Stimulated activated CD4-positive, alpha-beta T cell treated with anti-CD3 and anti-CD28 coated beads, Interleukin-1b, Interleukin-23, amount 100 ng/mL, for 4 hours (primary cell): ENCODE results near the gene KMT2C.

ENCODE experiments used
- DNase-seq, 2 donors: peaks; one replicate each; pipeline ENCODE4 v3.0.0-alpha.2; 2020; ENCODE audit warnings: low read depth in 2 of 2

Gene KMT2C

GRCh38 chr7:152140067-152140466 lies 295.7 kb downstream of the KMT2C start:
- no peak for DNase-seq

- no peak for DNase-seq
These were observed 298.3 kb downstream of the KMT2C start for GRCh38 chr7:152137476-152138025.

GRCh38 chr7:152136686-152137085 lies 299.1 kb downstream of the KMT2C start:
- no peak for DNase-seq

GRCh38 chr7:152133804-152134203 lies 302.0 kb downstream of the KMT2C start:
- DNase-seq = no peak

GRCh38 chr7:152132812-152133211 lies 303.0 kb downstream of the KMT2C start:
- no peak for DNase-seq

- no peak for DNase-seq
These were observed 303.8 kb downstream of the KMT2C start for GRCh38 chr7:152131981-152132494.

GRCh38 chr7:152130658-152131590 lies 304.9 kb downstream of the KMT2C start:
- no peak for DNase-seq

- no peak for DNase-seq
These were observed 306.1 kb downstream of the KMT2C start for GRCh38 chr7:152129682-152130081.

GRCh38 chr7:152128741-152129461 lies 306.9 kb downstream of the KMT2C start:
- no peak for DNase-seq

- no peak for DNase-seq
These were observed 307.6 kb downstream of the KMT2C start for GRCh38 chr7:152128252-152128651.

- no peak for DNase-seq
These were observed 308.6 kb downstream of the KMT2C start for GRCh38 chr7:152127229-152127628.

GRCh38 chr7:152126741-152127140 lies 309.1 kb downstream of the KMT2C start:
- DNase-seq = no peak

- no peak for DNase-seq
These were observed 313.3 kb downstream of the KMT2C start for GRCh38 chr7:152122540-152122939.

GRCh38 chr7:152121432-152121831 lies 314.4 kb downstream of the KMT2C start:
- DNase-seq = no peak

- no peak for DNase-seq
These were observed 315.0 kb downstream of the KMT2C start for GRCh38 chr7:152120776-152121175.

- DNase-seq = no peak
These were observed 315.6 kb downstream of the KMT2C start for GRCh38 chr7:152120210-152120609.

GRCh38 chr7:152117356-152117755 lies 318.4 kb downstream of the KMT2C start:
- no peak for DNase-seq

- DNase-seq = no peak
These were observed 320.6 kb downstream of the KMT2C start for GRCh38 chr7:152115021-152115718.

GRCh38 chr7:152112829-152113228 lies 323.0 kb downstream of the KMT2C start:
- no peak for DNase-seq

- no peak for DNase-seq
These were observed 327.4 kb downstream of the KMT2C start for GRCh38 chr7:152108359-152108758.

- DNase-seq = no peak
These were observed 327.9 kb downstream of the KMT2C start for GRCh38 chr7:152107945-152108344.

GRCh38 chr7:152106990-152107389 lies 328.8 kb downstream of the KMT2C start:
- no peak for DNase-seq
